IMR-90 (cell line): Measurements from ENCODE around the gene CPA5. TPM values are rescaled to one million over a fixed set of nuclear protein-coding genes. Genes with fewer than 3 reads are reported as not detected.

Experiments
- ATAC-seq: fragments of 200-7000 bp; cut with Tn5 transposase; 2 replicates; pipeline ENCODE4 v1.9.1; 2020; ENCODE audit warnings: low read depth, mild to moderate bottlenecking, moderate library complexity
- BruUV-seq: library from RNA; stranded (reverse); fragments of 400-500 nt; replicated peaks from 2 replicates; lab custom pipeline; 2021; lab: Mats Ljungman, UMichigan
- CTCF ChIA-PET: fragments of 300-600 bp; formaldehyde crosslinking; extraction: SDS; loops from one replicate; lab custom pipeline; 2021; ENCODE audit warnings: antibody characterized with exemption; lab: Yijun Ruan, JAX
- POLR2A ChIA-PET: fragments of 300-600 bp; sonication (Branson Sonifier 250); formaldehyde crosslinking; loops from one replicate; lab custom pipeline; 2022; ENCODE audit warnings: antibody characterized with exemption; ENCODE audit not compliant: unreplicated experiment; lab: Charles Lee
- DNase-seq: peaks from one replicate; pipeline ENCODE4 v3.0.0; 2013
- H2AFZ ChIP-seq: replicated peaks from 2 replicates; pipeline ENCODE3; 2013; ENCODE audit warnings: low read length, mild to moderate bottlenecking; ENCODE audit not compliant: poor library complexity
- H2AK5ac ChIP-seq: 2 replicates; pipeline ENCODE4 v1.6.1; 2013; ENCODE audit warnings: low read depth, low read length, inconsistent platforms
- H2AK9ac ChIP-seq: replicated peaks from 2 replicates; pipeline ENCODE3; 2013; ENCODE audit warnings: mild to moderate bottlenecking, low read depth, low read length, moderate library complexity; ENCODE audit not compliant: poor library complexity
- H2BK120ac ChIP-seq: 2 replicates; pipeline ENCODE4 v1.6.1; 2013; ENCODE audit warnings: low read depth, low read length, inconsistent platforms
- H2BK15ac ChIP-seq: 3 replicates; pipeline ENCODE4 v1.6.1; 2013; ENCODE audit warnings: low read depth, low read length, inconsistent platforms
- H2BK20ac ChIP-seq: 2 replicates; pipeline ENCODE4 v1.6.1; 2013; ENCODE audit warnings: low read depth, mild to moderate bottlenecking, inconsistent platforms, low read length, moderate library complexity
- H2BK5ac ChIP-seq: 2 replicates; pipeline ENCODE4 v1.6.1; 2013; ENCODE audit warnings: mild to moderate bottlenecking, low read depth, low read length, inconsistent platforms; ENCODE audit not compliant: poor library complexity, severe bottlenecking
- H3K14ac ChIP-seq: replicated peaks from 2 replicates; pipeline ENCODE4 v1.6.1; 2013; ENCODE audit warnings: low read depth, low read length, inconsistent platforms
- H3K18ac ChIP-seq: 2 replicates; pipeline ENCODE4 v1.6.1; 2013; ENCODE audit warnings: low read depth, low read length, control low read depth
- H3K23ac ChIP-seq: 2 replicates; pipeline ENCODE4 v1.6.1; 2013; ENCODE audit warnings: low read depth, low read length, inconsistent platforms
- H3K27ac ChIP-seq: 2 replicates; pipeline ENCODE4 v1.5.1; 2013; ENCODE audit warnings: mild to moderate bottlenecking, control low read depth, low read length; ENCODE audit not compliant: insufficient read depth
- H3K27me3 ChIP-seq: 2 replicates; pipeline ENCODE4 v1.6.1; 2013; ENCODE audit warnings: low read length; ENCODE audit not compliant: control insufficient read depth, insufficient read depth
- H3K36me3 ChIP-seq: 2 replicates; pipeline ENCODE4 v1.6.1; 2013; ENCODE audit warnings: low read length, mixed read lengths; ENCODE audit not compliant: control insufficient read depth, insufficient read depth
- H3K4ac ChIP-seq: 2 replicates; pipeline ENCODE4 v1.6.1; 2013; ENCODE audit warnings: low read depth, low read length, inconsistent platforms
- H3K4me1 ChIP-seq: 2 replicates; pipeline ENCODE4 v1.6.1; 2013; ENCODE audit warnings: low read length, mixed read lengths; ENCODE audit not compliant: control insufficient read depth, insufficient read depth
- H3K4me2 ChIP-seq: 2 replicates; pipeline ENCODE4 v1.6.1; 2013; ENCODE audit warnings: low read depth, mild to moderate bottlenecking, control low read depth, low read length, moderate library complexity
- H3K4me3 ChIP-seq: 2 replicates; pipeline ENCODE4 v1.5.1; 2013; ENCODE audit warnings: low read depth, mild to moderate bottlenecking, control low read depth, low read length, moderate library complexity; ENCODE audit not compliant: insufficient read depth
- H3K56ac ChIP-seq: 2 replicates; pipeline ENCODE4 v1.6.1; 2013; ENCODE audit warnings: low read length, inconsistent platforms; ENCODE audit not compliant: insufficient read depth; ENCODE audit errors: extremely low read depth
- H3K79me1 ChIP-seq, 2 experiments: 2 replicates each; pipeline ENCODE4 v1.6.1; 2013; ENCODE audit warnings: low read length in 2 of 2, inconsistent platforms in 1 of 2, low read depth in 1 of 2
- H3K9ac ChIP-seq: 2 replicates; pipeline ENCODE4 v1.6.1; 2013; ENCODE audit warnings: low read depth, low read length, control low read depth
- H3K9me1 ChIP-seq: 2 replicates; pipeline ENCODE4 v1.6.1; 2013; ENCODE audit warnings: low read length, inconsistent platforms; ENCODE audit not compliant: insufficient read depth
- H3K9me3 ChIP-seq: 2 replicates; pipeline ENCODE4 v1.6.1; 2013; ENCODE audit warnings: low read length; ENCODE audit not compliant: control insufficient read depth, insufficient read depth
- H4K20me1 ChIP-seq: 2 replicates; pipeline ENCODE4 v1.6.1; 2013; ENCODE audit warnings: low read length, inconsistent platforms; ENCODE audit not compliant: insufficient read depth
- H4K5ac ChIP-seq: 2 replicates; pipeline ENCODE4 v1.6.1; 2013; ENCODE audit warnings: mild to moderate bottlenecking, low read depth, low read length, control low read depth
- H4K8ac ChIP-seq, 2 experiments: 2 replicates each; pipeline ENCODE4 v1.6.1; 2013; ENCODE audit warnings: low read depth in 2 of 2, low read length in 2 of 2, control low read depth in 1 of 2, inconsistent platforms in 1 of 2
- H4K91ac ChIP-seq: 2 replicates; pipeline ENCODE4 v1.6.1; 2013; ENCODE audit warnings: low read depth, low read length, inconsistent platforms; ENCODE audit not compliant: insufficient read depth
- BHLHE40 ChIP-seq: fragments of 150-350 bp; IDR thresholded peaks from 2 replicates; pipeline ENCODE4 v1.6.1; 2016; ENCODE audit warnings: mild to moderate bottlenecking, low read depth, low read length
- CEBPB ChIP-seq: IDR thresholded peaks from 2 replicates; pipeline ENCODE4 v1.6.1; 2012; ENCODE audit warnings: low read depth, low read length, improper control_type of control experiment
- CHD1 ChIP-seq: IDR thresholded peaks from 2 replicates; pipeline ENCODE4 v1.6.1; 2012; ENCODE audit warnings: low read depth, low read length, improper control_type of control experiment
- MAFK ChIP-seq: IDR thresholded peaks from 2 replicates; pipeline ENCODE4 v1.6.1; 2012; ENCODE audit warnings: low read depth, low read length, improper control_type of control experiment
- MAZ ChIP-seq: IDR thresholded peaks from 2 replicates; pipeline ENCODE4 v1.6.1; 2012; ENCODE audit warnings: low read depth, mild to moderate bottlenecking, low read length, improper control_type of control experiment, moderate library complexity, borderline replicate concordance
- NFE2L2 ChIP-seq: fragments of 150-350 bp; IDR thresholded peaks from 2 replicates; pipeline ENCODE4 v1.6.1; 2016; ENCODE audit warnings: low read depth, mild to moderate bottlenecking, low read length
- POLR2A ChIP-seq: IDR thresholded peaks from 2 replicates; pipeline ENCODE4 v1.6.1; 2012; ENCODE audit warnings: mild to moderate bottlenecking, low read depth, low read length
- RAD21 ChIP-seq: IDR thresholded peaks from 2 replicates; pipeline ENCODE4 v1.6.1; 2012; ENCODE audit warnings: low read length, improper control_type of control experiment
- RCOR1 ChIP-seq: IDR thresholded peaks from 2 replicates; pipeline ENCODE4 v1.6.1; 2012; ENCODE audit warnings: mild to moderate bottlenecking, low read length, improper control_type of control experiment; ENCODE audit not compliant: insufficient replicate concordance
- RFX5 ChIP-seq: IDR thresholded peaks from 2 replicates; pipeline ENCODE4 v1.8.0; 2012; ENCODE audit warnings: low read depth, mild to moderate bottlenecking, low read length, moderate library complexity
- SMC3 ChIP-seq: fragments of 150-350 bp; IDR thresholded peaks from 2 replicates; pipeline ENCODE4 v1.6.1; 2016; ENCODE audit warnings: low read depth, mild to moderate bottlenecking, antibody characterized with exemption, low read length, moderate library complexity
- WGBS, 2 experiments: methylation state at CpG; one replicate each; pipeline versions ENCODE4 v1.1.5 to v1.1.7; 2013; ENCODE audit warnings: missing lambda C conversion rate in 2 of 2; ENCODE audit not compliant: insufficient read length in 1 of 2; ENCODE audit errors: extremely low coverage in 2 of 2; 5-methylcytosine and 5-hydroxymethylcytosine counted together
- dilution Hi-C: fragments of 300-500 bp; cut with HindIII; formaldehyde crosslinking; loops from one replicate; pipeline ENCODE4 v1.14.3; 2018; ENCODE audit warnings: low sequenced_read_pairs; ENCODE audit not compliant: unreplicated experiment
- in situ Hi-C: fragments of 300-500 bp; cut with MboI; formaldehyde crosslinking; loops from 3 replicates; pipeline ENCODE4 v1.14.3; 2019; ENCODE audit warnings: low sequenced_read_pairs, inconsistent platforms, mixed read lengths
- intact Hi-C: fragments of 100-400 bp; cut with micrococcal nuclease; formaldehyde crosslinking; loops from 2 replicates; pipeline ENCODE4 v1.10.0; 2022
- polyA plus RNA-seq, 3 experiments: library from polyadenylated mRNA; depleted of rRNA; stranded (reverse); fragments of >200 nt; gene quantifications; 2 replicates each; pipeline ENCODE4 v1.2.3, GENCODE V29; 2012; ENCODE audit warnings: low replicate concordance in 1 of 3
- total RNA-seq: library from RNA; depleted of rRNA; stranded (reverse); fragments of >200 nt; gene quantifications from 2 replicates; pipeline ENCODE4 v1.2.3, GENCODE V29; 2012
- TF ChIP-seq, protein P1 (sequence below): fragments of 150-350 bp; IDR thresholded peaks from 2 replicates; pipeline ENCODE4 v1.6.1; 2017; ENCODE audit warnings: mild to moderate bottlenecking, antibody characterized with exemption, low read length, low read depth
- TF ChIP-seq, protein P2 (sequence below): fragments of 150-350 bp; IDR thresholded peaks from 2 replicates; pipeline ENCODE4 v1.6.1; 2016; ENCODE audit warnings: low read depth, mild to moderate bottlenecking, low read length, moderate library complexity, borderline replicate concordance

CPA5 gene
- total and polyA plus RNA-seq, 2 of the 4 experiments (the other 2 are of a cell fraction), result under 0.01 to 0.86 TPM

DNA sequence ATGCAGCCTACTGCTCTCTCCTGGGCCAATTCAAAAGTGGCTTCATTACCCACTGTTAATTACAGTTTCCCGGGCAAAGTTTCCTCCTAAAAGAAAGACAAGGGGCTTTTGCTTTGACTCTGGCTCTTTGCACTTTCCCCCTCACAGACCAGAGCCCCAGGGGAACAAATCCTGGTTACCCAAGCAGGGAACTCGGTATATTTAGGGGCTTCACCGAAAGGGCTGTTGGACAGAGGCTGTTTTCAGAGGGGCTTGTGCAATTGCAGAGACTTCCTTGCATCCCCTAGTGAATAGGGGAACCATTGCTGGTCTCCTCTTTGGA lies 42.7 kb downstream of the CPA5 start:
- no TSS peak for BruUV-seq
- Histone ChIP-seq H3K4me1 (peaks cover 7% of the 10 kb centered on the region), H4K5ac (no peak overlapping the region), H2BK5ac (no peak overlapping the region), H3K4me3 (no peak overlapping the region), H4K8ac (no peak overlapping the region), H3K14ac (0 out of 2 replicates have a peak overlapping the region, but pooled peaks have one; percentile 37), H3K9me3 (no peaks in the 10 kb centered on the region), H3K36me3 (no peaks in the 10 kb centered on the region), H3K18ac (no peak overlapping the region), H2BK20ac (no peak overlapping the region), H4K20me1 (no peaks in the 10 kb centered on the region), H2BK15ac (no peak overlapping the region), H3K27ac (no peak overlapping the region), H2AFZ (no peak overlapping the region), H2BK120ac (peak overlapping the region; percentile 18; the same call in 1 of the 2 replicates), H3K4me2 (no peak overlapping the region), H3K27me3 (no peaks in the 10 kb centered on the region), H3K79me1 (no peaks in the 10 kb centered on the region), H2AK9ac (no peak overlapping the region), H3K23ac (no peak overlapping the region), H4K91ac (no peak overlapping the region), H2AK5ac (no peak overlapping the region), H3K4ac (peak overlapping the region; percentile 71; the same call in 1 of the 2 replicates), H3K9me1 (no peaks in the 10 kb centered on the region), H3K9ac (no peak overlapping the region), H3K56ac (no peak overlapping the region)
- ChIA-PET POLR2A (no interaction called here), CTCF (no interaction called here)
- ATAC-seq (no peak), DNase-seq (no peak)
- intact Hi-C loops, result no loop called here
- in situ Hi-C loops, result no loop called here
- dilution Hi-C loops, result no loop called here
- TF ChIP-seq RAD21, result no peak
- TF ChIP-seq POLR2A, result no peak
- TF ChIP-seq, protein P1, sequence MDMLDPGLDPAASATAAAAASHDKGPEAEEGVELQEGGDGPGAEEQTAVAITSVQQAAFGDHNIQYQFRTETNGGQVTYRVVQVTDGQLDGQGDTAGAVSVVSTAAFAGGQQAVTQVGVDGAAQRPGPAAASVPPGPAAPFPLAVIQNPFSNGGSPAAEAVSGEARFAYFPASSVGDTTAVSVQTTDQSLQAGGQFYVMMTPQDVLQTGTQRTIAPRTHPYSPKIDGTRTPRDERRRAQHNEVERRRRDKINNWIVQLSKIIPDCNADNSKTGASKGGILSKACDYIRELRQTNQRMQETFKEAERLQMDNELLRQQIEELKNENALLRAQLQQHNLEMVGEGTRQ, result no peak
- TF ChIP-seq NFE2L2, result no peak
- no peak for TF ChIP-seq MAZ
- TF ChIP-seq MAFK, result no peak
- TF ChIP-seq RFX5, result no peak
- no peak for TF ChIP-seq BHLHE40
- TF ChIP-seq RCOR1, result no peak
- TF ChIP-seq SMC3, result no peak
- no peak for TF ChIP-seq CEBPB
- TF ChIP-seq, protein P2, sequence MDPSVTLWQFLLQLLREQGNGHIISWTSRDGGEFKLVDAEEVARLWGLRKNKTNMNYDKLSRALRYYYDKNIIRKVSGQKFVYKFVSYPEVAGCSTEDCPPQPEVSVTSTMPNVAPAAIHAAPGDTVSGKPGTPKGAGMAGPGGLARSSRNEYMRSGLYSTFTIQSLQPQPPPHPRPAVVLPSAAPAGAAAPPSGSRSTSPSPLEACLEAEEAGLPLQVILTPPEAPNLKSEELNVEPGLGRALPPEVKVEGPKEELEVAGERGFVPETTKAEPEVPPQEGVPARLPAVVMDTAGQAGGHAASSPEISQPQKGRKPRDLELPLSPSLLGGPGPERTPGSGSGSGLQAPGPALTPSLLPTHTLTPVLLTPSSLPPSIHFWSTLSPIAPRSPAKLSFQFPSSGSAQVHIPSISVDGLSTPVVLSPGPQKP, result no peak
- no peak for TF ChIP-seq CHD1
- WGBS, 2 experiments, result no CpG with 5 or more reads among the region's 3 CpGs
